LNCAP (cell line): Measurements from ENCODE around the gene OBSL1.

Experiments used
- CTCF ChIP-seq: fragments of 450-650 bp; IDR thresholded peaks from 2 replicates; pipeline ENCODE4 v1.5.1; 2017; ENCODE audit warnings: mild to moderate bottlenecking

The OBSL1 gene

GRCh38 chr2:219571311-219572236, at the start of gene OBSL1:
TSS of gene OBSL1 (minus strand) at chr2:219571539. CDS start at chr2:219571232, 307 bp downstream.
- no peak for TF ChIP-seq CTCF

GRCh38 chr2:219620546-219620945, 49.2 kb upstream of the OBSL1 start:
- TF ChIP-seq CTCF, result no peak

- no peak for TF ChIP-seq CTCF
These were observed 47.9 kb upstream of the OBSL1 start for GRCh38 chr2:219619235-219619634.

- no peak for TF ChIP-seq CTCF
These were observed 47.4 kb upstream of the OBSL1 start for GRCh38 chr2:219618733-219619122.

GRCh38 chr2:219616550-219616949, 45.2 kb upstream of the OBSL1 start:
- no peak for TF ChIP-seq CTCF

GRCh38 chr2:219615894-219616293, 44.6 kb upstream of the OBSL1 start:
- TF ChIP-seq CTCF, result no peak

- no peak for TF ChIP-seq CTCF
These were observed 43.7 kb upstream of the OBSL1 start for GRCh38 chr2:219615036-219615435.
